ENCODE results near the gene CTNNA1.

The CTNNA1 gene

DNA sequence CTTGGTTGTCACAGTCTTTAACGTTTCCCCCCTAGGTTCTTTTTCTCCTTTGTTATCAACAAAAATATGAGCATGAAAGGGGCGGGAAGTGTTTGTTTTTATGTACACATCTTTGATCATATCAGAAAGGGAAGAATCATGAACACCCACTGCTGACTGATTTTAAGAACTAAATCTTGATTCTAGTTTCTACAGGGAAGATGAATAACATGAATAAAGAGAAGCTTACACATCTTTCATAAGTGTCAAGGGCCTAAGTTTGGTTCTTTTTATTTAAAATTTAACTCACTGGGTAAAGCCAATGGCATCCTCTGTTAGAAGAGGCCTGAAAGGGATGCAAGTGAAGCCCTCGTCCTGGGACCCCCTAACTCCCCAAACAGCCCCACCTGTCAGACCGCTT, 14.8 kb upstream of the CTNNA1 start:
- no peaks in the 10 kb centered on the region for H3K9me3 ChIP-seq (ENCODE audit: control insufficient read depth, insufficient read depth, low read length)
- no peaks in the 10 kb centered on the region for H3F3A ChIP-seq (ENCODE audit: control insufficient read depth, insufficient read depth)
- peaks cover 7% of the 10 kb centered on the region for H3K4me1 ChIP-seq (ENCODE audit: control insufficient read depth, low read length)
- H4K20me1 ChIP-seq (ENCODE audit: control insufficient read depth, insufficient read depth, low read depth, low read length): no peaks in the 10 kb centered on the region
- no peaks in the 10 kb centered on the region for H3K79me2 ChIP-seq (ENCODE audit: control insufficient read depth, low read length)
- H3K27ac ChIP-seq (ENCODE audit: low read depth, low read length): no peak overlapping the region
- no peaks in the 10 kb centered on the region for H3K9me2 ChIP-seq (replicated peaks; ENCODE audit: control insufficient read depth, low read length)
- H3K27me3 ChIP-seq (ENCODE audit: control insufficient read depth, low read length): peaks cover 8% of the 10 kb centered on the region
- no peak overlapping the region for H3K4me2 ChIP-seq (ENCODE audit: low read length)
- no peak overlapping the region for H3K4me3 ChIP-seq (ENCODE audit: low read length)
- H3K36me3 ChIP-seq (ENCODE audit: control insufficient read depth, low read length): no peaks in the 10 kb centered on the region
- TF ChIP-seq, protein P1, sequence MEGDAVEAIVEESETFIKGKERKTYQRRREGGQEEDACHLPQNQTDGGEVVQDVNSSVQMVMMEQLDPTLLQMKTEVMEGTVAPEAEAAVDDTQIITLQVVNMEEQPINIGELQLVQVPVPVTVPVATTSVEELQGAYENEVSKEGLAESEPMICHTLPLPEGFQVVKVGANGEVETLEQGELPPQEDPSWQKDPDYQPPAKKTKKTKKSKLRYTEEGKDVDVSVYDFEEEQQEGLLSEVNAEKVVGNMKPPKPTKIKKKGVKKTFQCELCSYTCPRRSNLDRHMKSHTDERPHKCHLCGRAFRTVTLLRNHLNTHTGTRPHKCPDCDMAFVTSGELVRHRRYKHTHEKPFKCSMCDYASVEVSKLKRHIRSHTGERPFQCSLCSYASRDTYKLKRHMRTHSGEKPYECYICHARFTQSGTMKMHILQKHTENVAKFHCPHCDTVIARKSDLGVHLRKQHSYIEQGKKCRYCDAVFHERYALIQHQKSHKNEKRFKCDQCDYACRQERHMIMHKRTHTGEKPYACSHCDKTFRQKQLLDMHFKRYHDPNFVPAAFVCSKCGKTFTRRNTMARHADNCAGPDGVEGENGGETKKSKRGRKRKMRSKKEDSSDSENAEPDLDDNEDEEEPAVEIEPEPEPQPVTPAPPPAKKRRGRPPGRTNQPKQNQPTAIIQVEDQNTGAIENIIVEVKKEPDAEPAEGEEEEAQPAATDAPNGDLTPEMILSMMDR (IDR thresholded peaks at IDR 0.05; ENCODE audit: low read depth, low read length, poor library complexity, severe bottlenecking): no peak
- no peak for TF ChIP-seq EZH2phosphoT487 (IDR thresholded peaks at IDR 0.05; ENCODE audit: borderline replicate concordance, low read length)

DNA sequence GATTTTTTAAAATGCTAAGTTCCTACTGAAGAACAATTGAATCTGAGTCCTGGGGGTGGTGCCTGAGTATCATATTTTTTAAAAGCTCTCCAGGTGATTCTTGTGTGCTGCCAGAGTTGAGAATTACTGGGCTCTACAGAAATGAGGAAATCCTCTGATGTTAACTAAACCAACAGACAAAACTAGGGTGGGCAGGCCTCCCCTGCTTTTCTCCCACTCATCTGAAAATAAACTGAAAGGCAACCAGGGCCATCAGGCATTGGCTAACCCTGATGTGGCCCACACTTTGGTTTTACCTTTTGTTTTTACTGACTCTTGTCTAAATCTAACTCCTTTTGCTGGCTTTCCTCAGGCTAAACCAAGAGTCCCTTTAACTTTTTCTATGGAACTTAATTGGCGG, 13.3 kb upstream of the CTNNA1 start:
- Histone ChIP-seq H3K4me1 (ENCODE audit: control insufficient read depth, low read length) (peaks cover 7% of the 10 kb centered on the region), H4K20me1 (ENCODE audit: control insufficient read depth, insufficient read depth, low read depth, low read length) (no peaks in the 10 kb centered on the region), H3K9me2 (replicated peaks; ENCODE audit: control insufficient read depth, low read length) (no peaks in the 10 kb centered on the region), H3K27me3 (ENCODE audit: control insufficient read depth, low read length) (peaks cover 8% of the 10 kb centered on the region), H3K9me3 (ENCODE audit: control insufficient read depth, insufficient read depth, low read length) (no peaks in the 10 kb centered on the region), H3K79me2 (ENCODE audit: control insufficient read depth, low read length) (no peaks in the 10 kb centered on the region), H3F3A (ENCODE audit: control insufficient read depth, insufficient read depth) (no peaks in the 10 kb centered on the region), H3K27ac (ENCODE audit: low read depth, low read length) (no peak overlapping the region), H3K36me3 (ENCODE audit: control insufficient read depth, low read length) (no peaks in the 10 kb centered on the region), H3K4me2 (ENCODE audit: low read length) (no peak overlapping the region), H3K4me3 (ENCODE audit: low read length) (no peak overlapping the region)
- TF ChIP-seq EZH2phosphoT487 (IDR thresholded peaks at IDR 0.05; ENCODE audit: borderline replicate concordance, low read length): no peak
- TF ChIP-seq, protein P1 (IDR thresholded peaks at IDR 0.05; ENCODE audit: low read depth, low read length, poor library complexity, severe bottlenecking): no peak

DNA sequence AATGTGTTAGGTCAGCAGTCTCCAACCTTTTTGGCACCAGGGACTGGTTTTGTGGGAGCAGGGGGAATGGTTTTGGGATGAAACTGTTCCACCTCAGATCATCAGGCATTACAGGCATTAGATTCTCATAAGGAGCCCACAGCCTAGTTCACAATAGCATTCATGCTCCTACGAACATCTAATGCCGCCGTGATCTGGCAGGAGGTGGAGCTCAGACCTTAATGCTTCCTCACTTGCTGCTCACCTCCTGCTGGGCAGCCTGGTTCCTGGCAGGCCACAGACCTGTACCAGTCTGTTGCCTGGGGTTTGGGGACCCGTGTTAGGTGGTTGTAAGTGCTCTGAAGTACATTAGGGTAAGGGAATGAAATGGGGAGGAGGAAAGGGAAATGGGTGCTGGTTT, 9.7 kb upstream of the CTNNA1 start:
- Histone ChIP-seq H3K4me3 (ENCODE audit: low read length) (no peak overlapping the region), H4K20me1 (ENCODE audit: control insufficient read depth, insufficient read depth, low read depth, low read length) (no peaks in the 10 kb centered on the region), H3K27ac (ENCODE audit: low read depth, low read length) (no peak overlapping the region), H3K36me3 (ENCODE audit: control insufficient read depth, low read length) (no peaks in the 10 kb centered on the region), H3K9me2 (replicated peaks; ENCODE audit: control insufficient read depth, low read length) (no peaks in the 10 kb centered on the region), H3K27me3 (ENCODE audit: control insufficient read depth, low read length) (peaks cover 11% of the 10 kb centered on the region), H3K4me2 (ENCODE audit: low read length) (no peak overlapping the region), H3F3A (ENCODE audit: control insufficient read depth, insufficient read depth) (no peaks in the 10 kb centered on the region), H3K79me2 (ENCODE audit: control insufficient read depth, low read length) (no peaks in the 10 kb centered on the region), H3K9me3 (ENCODE audit: control insufficient read depth, insufficient read depth, low read length) (no peaks in the 10 kb centered on the region), H3K4me1 (ENCODE audit: control insufficient read depth, low read length) (peaks cover 7% of the 10 kb centered on the region)
- no peak for TF ChIP-seq EZH2phosphoT487 (IDR thresholded peaks at IDR 0.05; ENCODE audit: borderline replicate concordance, low read length)
- TF ChIP-seq, protein P1 (IDR thresholded peaks at IDR 0.05; ENCODE audit: low read depth, low read length, poor library complexity, severe bottlenecking): no peak

DNA sequence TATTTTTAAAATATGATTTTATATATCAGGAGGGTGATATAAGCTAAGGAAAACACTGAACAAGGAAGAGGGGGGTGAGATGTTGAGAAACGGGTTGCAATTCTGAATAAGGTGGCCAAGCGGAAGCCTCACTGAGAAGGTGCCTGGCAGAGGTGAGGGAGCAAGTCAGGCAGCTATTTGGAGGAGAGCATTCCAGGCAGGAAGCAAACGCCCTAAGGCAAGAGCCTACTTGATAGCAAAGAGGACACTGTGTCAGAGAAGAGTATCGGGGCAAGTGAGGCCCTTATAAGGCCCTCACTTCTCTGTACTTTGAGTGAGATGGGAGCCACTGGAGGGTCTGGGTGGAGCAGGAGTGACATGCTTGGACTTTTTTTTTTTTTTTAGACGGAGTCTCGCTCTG, 8.0 kb upstream of the CTNNA1 start:
- H3K4me3 ChIP-seq (ENCODE audit: low read length): no peak overlapping the region
- no peak overlapping the region for H3K27ac ChIP-seq (ENCODE audit: low read depth, low read length)
- H3K9me2 ChIP-seq (replicated peaks; ENCODE audit: control insufficient read depth, low read length): no peaks in the 10 kb centered on the region
- no peaks in the 10 kb centered on the region for H4K20me1 ChIP-seq (ENCODE audit: control insufficient read depth, insufficient read depth, low read depth, low read length)
- peaks cover 7% of the 10 kb centered on the region for H3K4me1 ChIP-seq (ENCODE audit: control insufficient read depth, low read length)
- H3K79me2 ChIP-seq (ENCODE audit: control insufficient read depth, low read length): no peaks in the 10 kb centered on the region
- no peaks in the 10 kb centered on the region for H3F3A ChIP-seq (ENCODE audit: control insufficient read depth, insufficient read depth)
- no peaks in the 10 kb centered on the region for H3K9me3 ChIP-seq (ENCODE audit: control insufficient read depth, insufficient read depth, low read length)
- no peak overlapping the region for H3K4me2 ChIP-seq (ENCODE audit: low read length)
- no peaks in the 10 kb centered on the region for H3K36me3 ChIP-seq (ENCODE audit: control insufficient read depth, low read length)
- peaks cover 18% of the 10 kb centered on the region for H3K27me3 ChIP-seq (ENCODE audit: control insufficient read depth, low read length)
- TF ChIP-seq, protein P1 (IDR thresholded peaks at IDR 0.05; ENCODE audit: low read depth, low read length, poor library complexity, severe bottlenecking): no peak
- no peak for TF ChIP-seq EZH2phosphoT487 (IDR thresholded peaks at IDR 0.05; ENCODE audit: borderline replicate concordance, low read length)
